HepG2 (cell line): Measurements from ENCODE around the gene DNAJA3. TPM values are rescaled to one million over a fixed set of nuclear protein-coding genes. Genes with fewer than 3 reads are reported as not detected.

Experiments used
- ATAC-seq: fragments of 200-7000 bp; cut with Tn5 transposase; 3 replicates; pipeline ENCODE4 v1.9.1; 2020; ENCODE audit warnings: mild to moderate bottlenecking, moderate library complexity
- BruUV-seq: library from RNA; stranded (reverse); fragments of 400-500 nt; replicated peaks from 2 replicates; lab custom pipeline; 2021; lab: Mats Ljungman, UMichigan
- CTCF ChIA-PET: fragments of 300-600 bp; formaldehyde crosslinking; extraction: SDS; loops from one replicate; lab custom pipeline; 2021; ENCODE audit warnings: low total read pairs, inconsistent platforms, low intra/inter-chr PET ratio; lab: Yijun Ruan, JAX
- POLR2A ChIA-PET: fragments of 350-600 bp; sonication (Branson Sonifier 250); formaldehyde crosslinking; loops from one replicate; lab custom pipeline; 2020; ENCODE audit warnings: antibody characterized with exemption, inconsistent platforms; lab: Yijun Ruan, JAX
- DNase-seq: peaks from one replicate; pipeline ENCODE4 v3.0.0-alpha.2; 2015; ENCODE audit warnings: low spot score
- FAIRE-seq: peaks from 3 replicates; lab custom pipeline; 2011; peaks lifted over from hg19 to GRCh38; lab: Jason Lieb, UNC
- H2AFZ ChIP-seq: one replicate; pipeline ENCODE4 v1.6.1; 2011; ENCODE audit warnings: low read length, inconsistent platforms
- H3K27ac ChIP-seq: fragments of 300-600 bp; 3 replicates; pipeline ENCODE4 v1.8.0; 2011; ENCODE audit warnings: mixed run types, mild to moderate bottlenecking, mixed read lengths, low read length, inconsistent platforms; ENCODE audit not compliant: insufficient read depth; ENCODE audit errors: extremely low read length
- H3K27me3 ChIP-seq, 2 experiments: fragments of 200-600 bp in 1 of 2; 2 replicates in 1 of 2; 3 replicates in 1 of 2; pipeline versions ENCODE4 v1.6.0 to v1.8.0; 2011; ENCODE audit warnings: low read length in 2 of 2, mild to moderate bottlenecking in 2 of 2, moderate library complexity in 2 of 2, inconsistent platforms in 1 of 2; ENCODE audit not compliant: insufficient read depth in 2 of 2, control insufficient read depth in 1 of 2
- H3K36me3 ChIP-seq, 2 experiments: fragments of 200-600 bp in 1 of 2; replicated peaks in 1 of 2; 2 replicates in 1 of 2; 3 replicates in 1 of 2; pipeline versions ENCODE4 v1.5.1 to v1.8.0; 2011; ENCODE audit warnings: low read length in 2 of 2, inconsistent platforms in 1 of 2; ENCODE audit not compliant: insufficient read depth in 2 of 2, control insufficient read depth in 1 of 2
- H3K4me1 ChIP-seq: 2 replicates; pipeline ENCODE4 v1.5.1; 2012; ENCODE audit warnings: low read length, inconsistent platforms; ENCODE audit not compliant: insufficient read depth
- H3K4me2 ChIP-seq: 2 replicates; pipeline ENCODE4 v1.6.0; 2011; ENCODE audit warnings: low read depth, low read length, inconsistent platforms
- H3K4me3 ChIP-seq, 3 experiments: fragments of 200-600 bp in 1 of 3; sonication (generic), shearing (Covaris generic) in 1 of 3; replicated peaks in 1 of 3; 2 replicates each; pipeline ENCODE4 v1.5.1; 2011 to 2016; ENCODE audit warnings: low read length in 3 of 3, inconsistent platforms in 2 of 3, low read depth in 2 of 3, mild to moderate bottlenecking in 2 of 3, control low read depth in 1 of 3, mixed read lengths in 1 of 3; ENCODE audit not compliant: insufficient read depth in 1 of 3
- H3K79me2 ChIP-seq: one replicate; pipeline ENCODE4 v1.6.1; 2011; ENCODE audit warnings: low read length, inconsistent platforms; ENCODE audit not compliant: insufficient read depth
- H3K9ac ChIP-seq: 2 replicates; pipeline ENCODE4 v1.6.0; 2011; ENCODE audit warnings: mild to moderate bottlenecking, low read depth, low read length, inconsistent platforms; ENCODE audit not compliant: insufficient read depth
- H3K9me3 ChIP-seq: 2 replicates; pipeline ENCODE4 v1.5.1; 2012; ENCODE audit warnings: mild to moderate bottlenecking, low read length
- H4K20me1 ChIP-seq: 2 replicates; pipeline ENCODE4 v1.6.0; 2011; ENCODE audit warnings: inconsistent platforms, mild to moderate bottlenecking, low read length, moderate library complexity; ENCODE audit not compliant: insufficient read depth
- BORCS8-MEF2B ChIP-seq: sonication (generic); formaldehyde crosslinking; IDR thresholded peaks from 2 replicates; pipeline ENCODE4 v1.8.0; 2022; ENCODE audit warnings: mild to moderate bottlenecking, missing genetic modification reagents
- NR2F2 ChIP-seq: IDR thresholded peaks from 2 replicates; pipeline ENCODE4 v1.6.1; 2012; ENCODE audit warnings: low read depth, inconsistent platforms, borderline replicate concordance
- PPARG ChIP-seq: conservative IDR thresholded peaks from 2 replicates; pipeline ENCODE4 v1.6.1; 2016; ENCODE audit warnings: missing biosample characterization, missing genetic modification reagents
- RFX5 ChIP-seq: IDR thresholded peaks from 2 replicates; pipeline ENCODE4 v1.6.1; 2011; ENCODE audit warnings: low read depth, low read length, improper control_type of control experiment
- SMAD3 ChIP-seq: sonication (generic); formaldehyde crosslinking; IDR thresholded peaks from 2 replicates; pipeline ENCODE4 v1.4.0; 2020; ENCODE audit warnings: missing genetic modification reagents
- TERF1 ChIP-seq: sonication (generic); formaldehyde crosslinking; IDR thresholded peaks from 2 replicates; pipeline ENCODE4 v1.8.0; 2022; ENCODE audit warnings: mild to moderate bottlenecking, missing genetic modification reagents, moderate library complexity
- ZBTB21 ChIP-seq: sonication (generic); formaldehyde crosslinking; IDR thresholded peaks from 2 replicates; pipeline ENCODE4 v1.4.0; 2020; ENCODE audit warnings: missing genetic modification reagents
- ZBTB39 ChIP-seq: sonication (generic); formaldehyde crosslinking; IDR thresholded peaks from 2 replicates; pipeline ENCODE4 v1.5.0; 2020; ENCODE audit warnings: missing genetic modification reagents
- ZIK1 ChIP-seq: sonication (generic); formaldehyde crosslinking; IDR thresholded peaks from 2 replicates; pipeline ENCODE4 v1.5.0; 2020; ENCODE audit warnings: mild to moderate bottlenecking, low read depth, missing genetic modification reagents, borderline replicate concordance
- ZNF230 ChIP-seq: sonication (generic); formaldehyde crosslinking; IDR thresholded peaks from 2 replicates; pipeline ENCODE4 v1.4.0; 2020; ENCODE audit warnings: mild to moderate bottlenecking, missing genetic modification reagents
- ZNF33B ChIP-seq: sonication (generic); formaldehyde crosslinking; IDR thresholded peaks from 2 replicates; pipeline ENCODE4 v1.5.1; 2020; ENCODE audit warnings: mild to moderate bottlenecking, missing genetic modification reagents
- ZNF367 ChIP-seq: sonication (generic); formaldehyde crosslinking; IDR thresholded peaks from 2 replicates; pipeline ENCODE4 v1.4.0; 2020; ENCODE audit warnings: missing genetic modification reagents, borderline replicate concordance
- ZNF441 ChIP-seq: sonication (generic); formaldehyde crosslinking; IDR thresholded peaks from 2 replicates; pipeline ENCODE4 v1.7.0; 2021; ENCODE audit warnings: missing genetic modification reagents, borderline replicate concordance
- ZNF557 ChIP-seq: sonication (generic); formaldehyde crosslinking; IDR thresholded peaks from 2 replicates; pipeline ENCODE4 v1.4.0; 2020; ENCODE audit warnings: missing genetic modification reagents
- ZNF687 ChIP-seq: sonication (generic); formaldehyde crosslinking; IDR thresholded peaks from 2 replicates; pipeline ENCODE4 v1.5.1; 2020; ENCODE audit warnings: mild to moderate bottlenecking, missing genetic modification reagents, moderate library complexity
- ZNF720 ChIP-seq: sonication (generic); formaldehyde crosslinking; IDR thresholded peaks from 2 replicates; pipeline ENCODE4 v1.4.0; 2020; ENCODE audit warnings: missing genetic modification reagents
- WGBS: methylation state at CpG from one replicate; pipeline ENCODE4 v1.1.6; 2017; ENCODE audit warnings: low lambda C conversion rate; 5-methylcytosine and 5-hydroxymethylcytosine counted together
- in situ Hi-C: cut with HindIII; loops from 2 replicates; pipeline ENCODE4 v1.10.0; 2017; ENCODE audit warnings: low pct_unique_long_range_greater_than_20kb; ENCODE audit not compliant: extremely low pct_ligation_motif_present
- intact Hi-C: fragments of 100-400 bp; cut with micrococcal nuclease; formaldehyde crosslinking; loops from one replicate; pipeline ENCODE4 v1.10.0; 2022; ENCODE audit not compliant: unreplicated experiment
- polyA plus RNA-seq, 8 experiments: library from polyadenylated mRNA; depleted of rRNA in 3 of 8; stranded (reverse) in 7 of 8; unstranded in 1 of 8; fragments of >200 nt; fragmentation: Illumina TruSeq in 4 of 8; extraction: Trizol in 4 of 8; gene quantifications; 2 replicates each; pipeline versions ENCODE4 v1.2.1 to v1.2.3, GENCODE V29; 2011 to 2016; ENCODE audit warnings: low read depth in 4 of 8, missing spikeins in 1 of 8, mixed read lengths in 1 of 8; ENCODE audit not compliant: insufficient read depth in 1 of 8
- total RNA-seq, 5 experiments: library from RNA; depleted of rRNA; stranded (reverse); fragments of >200 nt; fragmentation: Illumina TruSeq; extraction: Trizol; gene quantifications; 2 replicates each; pipeline ENCODE4 v1.2.3, GENCODE V29; 2016; ENCODE audit warnings: low read depth in 1 of 5

The DNAJA3 gene
- total and polyA plus RNA-seq, 2 of the 13 experiments (the other 11 are each of a cell fraction or from before 2014, with no cell fraction given): 77.0 to 83.3 TPM

GRCh38 chr16:4402439-4403132, 23.1 kb upstream of the DNAJA3 start:
- Histone ChIP-seq H3K27ac (no peak overlapping the region), H3K79me2 (no peaks in the 10 kb centered on the region)
- WGBS: 47% methylated on average over 16 of the region's 29 CpGs
- TF ChIP-seq ZNF33B (CRISPR knock-in tag) (no peak), ZBTB39 (CRISPR knock-in tag) (no peak), ZNF687 (CRISPR knock-in tag) (peak; percentile 83), TERF1 (CRISPR knock-in tag) (no peak), NR2F2 (no peak; the same call in 1 of the 2 replicates), ZBTB21 (CRISPR knock-in tag) (no peak), PPARG (CRISPR knock-in tag) (peak; percentile 79), BORCS8-MEF2B (CRISPR knock-in tag) (no peak), ZNF720 (no peak), ZNF367 (CRISPR knock-in tag) (no peak), ZNF230 (CRISPR knock-in tag) (no peak), ZNF441 (CRISPR knock-in tag) (no peak), RFX5 (no peak), SMAD3 (CRISPR knock-in tag) (no peak), ZIK1 (CRISPR knock-in tag) (no peak), ZNF557 (no peak)

More at GRCh38 chr16:4402439-4403132, 23.1 kb upstream of the DNAJA3 start:
- FAIRE-seq (no peak), DNase-seq (peak; percentile 45), ATAC-seq (peak; percentile 90)
- Histone ChIP-seq H3K27me3 (no peaks in the 10 kb centered on the region), H3K9me3 (no peaks in the 10 kb centered on the region), H3K4me1 (peaks cover 23% of the 10 kb centered on the region), H2AFZ (no peak overlapping the region), H3K4me2 (peak overlapping the region; percentile 77), H3K36me3 (peaks cover 1 to 15% of the 10 kb centered on the region in 2 experiments; a peak in 4 of 5 replicates), H4K20me1 (no peaks in the 10 kb centered on the region), H3K4me3 (peak overlapping the region in 2 of 3 experiments; percentile 30 to 62; a peak in 2 of 6 replicates), H3K9ac (no peak overlapping the region)
- in situ Hi-C loops: no loop called here
- intact Hi-C loops: loop anchor here (1.0 kb wide), 1 partner anchor 43 kb away; no protein-coding TSS in a partner anchor
- BruUV-seq: no TSS peak
- ChIA-PET CTCF (interaction anchor here (0.8 to 4.8 kb wide), 7 partner anchors 27 to 149 kb away, joined by 3 to 92 read pairs (median 3); no protein-coding TSS in a partner anchor), POLR2A (interaction anchor here (0.8 to 1.7 kb wide), 5 partner anchors 24 to 56 kb away, joined by 3 to 17 read pairs (median 5); partner anchors contain the start of gene PAM16)
